Activated CD4-positive, alpha-beta T cell treated with anti-CD3 and anti-CD28 coated beads for 36 hours (primary cell): ENCODE data around the gene RIOK1. TPM values are rescaled to one million over a fixed set of nuclear protein-coding genes. Genes with fewer than 3 reads are reported as not detected.
"Not testable (repeated sequence)": the region's sequence is repeated elsewhere in the genome, so short reads cannot be mapped to it uniquely, and the experiment has no call there.

Source experiments
- ATAC-seq: fragments of 200-7000 bp; cut with Tn5 transposase; one replicate; pipeline ENCODE4 v1.10.0; 2021; ENCODE audit warnings: mild to moderate bottlenecking, moderate library complexity
- CTCF ChIA-PET: fragments of 350-600 bp; sonication (Branson Sonifier 250); formaldehyde crosslinking; loops from one replicate; lab custom pipeline; 2021; ENCODE audit warnings: antibody characterized with exemption; lab: Charles Lee
- POLR2A ChIA-PET: fragments of 350-600 bp; sonication (Branson Sonifier 250); formaldehyde crosslinking; loops from one replicate; lab custom pipeline; 2021; ENCODE audit warnings: antibody characterized with exemption, inconsistent platforms; lab: Charles Lee
- DNase-seq: peaks from one replicate; pipeline ENCODE4 v3.0.0-alpha.2; 2020
- H3K27ac Mint-ChIP-seq: one replicate; pipeline ENCODE4 v1.8.0; 2021; ENCODE audit warnings: mixed read lengths
- H3K27me3 Mint-ChIP-seq: one replicate; pipeline ENCODE4 v1.8.0; 2021; ENCODE audit warnings: mixed read lengths
- H3K36me3 Mint-ChIP-seq: one replicate; pipeline ENCODE4 v1.8.0; 2021; ENCODE audit warnings: low read depth, mixed read lengths
- H3K4me1 Mint-ChIP-seq: one replicate; pipeline ENCODE4 v1.8.0; 2021; ENCODE audit warnings: mixed read lengths
- H3K4me3 Mint-ChIP-seq: one replicate; pipeline ENCODE4 v1.8.0; 2021; ENCODE audit warnings: mild to moderate bottlenecking, moderate library complexity, mixed read lengths
- H3K9me3 Mint-ChIP-seq: one replicate; pipeline ENCODE4 v1.8.0; 2021; ENCODE audit warnings: low read depth, mixed read lengths
- intact Hi-C, 2 experiments: fragments of 100-400 bp; cut with DNase I in 1 of 2; cut with micrococcal nuclease in 1 of 2; formaldehyde crosslinking; loops; one replicate each; pipeline versions ENCODE4 v1.14.2 to v1.15.1; 2022 to 2024; cut with DNase I, micrococcal nuclease
- total RNA-seq, 2 experiments: library from RNA; stranded (reverse); gene quantifications; one replicate each; pipeline ENCODE4 v1.2.3, GENCODE V29; 2021

Gene RIOK1
- total RNA-seq, 2 experiments from 2014 or later: 37.3 to 39.6 TPM

DNA sequence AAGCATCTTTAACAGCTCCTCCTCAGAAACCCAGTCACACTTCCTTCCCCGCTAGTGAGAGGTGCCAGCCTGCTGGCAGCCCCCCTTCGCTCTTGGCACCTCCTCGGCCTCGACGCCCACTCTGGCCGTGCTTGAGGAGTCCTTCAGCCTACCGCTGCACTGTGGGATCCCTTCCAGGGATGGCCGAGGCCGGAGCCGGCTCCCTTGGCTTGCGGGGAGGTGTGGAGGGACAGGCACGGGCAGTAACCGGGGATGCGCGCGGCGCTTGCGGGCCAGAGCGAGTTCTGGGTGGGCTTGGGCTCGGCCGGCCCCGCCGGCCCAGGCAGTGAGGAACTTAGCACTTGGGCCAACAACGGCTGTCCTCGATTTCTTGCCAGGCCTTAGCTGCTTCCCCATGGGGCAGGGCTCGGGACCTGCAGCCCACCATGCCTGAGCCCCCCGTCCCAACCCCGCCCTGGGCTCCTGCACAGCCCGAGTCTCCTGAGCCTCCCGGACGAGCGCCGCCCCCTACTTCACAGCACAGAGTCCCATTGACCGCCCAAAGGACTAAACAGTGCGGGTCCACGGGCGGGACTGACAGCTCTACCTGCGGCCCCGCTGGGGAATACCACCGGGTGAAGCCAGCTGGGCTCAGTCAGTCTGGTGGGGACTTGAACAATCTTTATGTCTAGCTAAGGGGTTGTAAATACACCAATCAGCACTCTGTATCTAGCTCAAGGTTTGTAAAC is 51.6 kb downstream of the RIOK1 start:
- intact Hi-C loops: no loop called here
- no peaks in the 10 kb centered on the region for H3K36me3 Mint-ChIP-seq
- CTCF ChIA-PET: no interaction called here

DNA sequence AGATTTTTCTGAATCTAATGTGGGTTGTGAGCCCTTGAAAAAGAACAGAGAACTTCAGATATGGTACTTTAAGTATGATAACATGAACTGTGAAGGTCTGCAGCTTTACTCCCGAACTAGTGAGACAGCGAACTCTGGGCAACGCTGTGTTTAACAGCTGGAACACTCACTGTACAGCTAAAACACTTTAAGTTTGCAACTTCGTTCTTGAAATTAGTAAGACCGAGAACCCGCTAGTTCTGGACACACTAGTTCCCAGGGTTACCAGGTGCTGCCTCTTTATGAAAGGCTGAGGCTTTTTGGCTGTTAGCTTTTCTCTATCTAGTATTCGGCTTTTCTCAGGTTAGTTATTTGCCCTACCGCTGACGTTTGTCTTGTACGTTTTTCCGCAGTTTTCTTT is 52.9 kb downstream of the RIOK1 start:
- H3K9me3 Mint-ChIP-seq: peaks cover 2% of the 10 kb centered on the region
- peaks cover 16% of the 10 kb centered on the region for H3K4me1 Mint-ChIP-seq
- CTCF ChIA-PET: no interaction called here
- POLR2A ChIA-PET: interaction anchor here (0.6 kb wide), 1 partner anchor 18 kb away, joined by 4 read pairs; no protein-coding TSS in a partner anchor
- no peak overlapping the region for H3K4me3 Mint-ChIP-seq
- no peak overlapping the region for H3K27ac Mint-ChIP-seq
- ATAC-seq: no peak
- no peaks in the 10 kb centered on the region for H3K36me3 Mint-ChIP-seq
- intact Hi-C loops: no loop called here
- H3K27me3 Mint-ChIP-seq: peaks cover 4% of the 10 kb centered on the region
- DNase-seq: no peak

More for the DNA sequence above, 51.6 kb downstream of the RIOK1 start:
- Mint-ChIP-seq H3K9me3 (peaks cover 2% of the 10 kb centered on the region), H3K27ac (no peak overlapping the region), H3K27me3 (peaks cover 4% of the 10 kb centered on the region), H3K4me3 (no peak overlapping the region), H3K4me1 (peaks cover 16% of the 10 kb centered on the region)
- POLR2A ChIA-PET: interaction anchor here (0.6 kb wide), 2 partner anchors 174 to 406 kb away, joined by 4 to 6 read pairs; no protein-coding TSS in a partner anchor
- no peak for DNase-seq
- ATAC-seq: no peak

DNA sequence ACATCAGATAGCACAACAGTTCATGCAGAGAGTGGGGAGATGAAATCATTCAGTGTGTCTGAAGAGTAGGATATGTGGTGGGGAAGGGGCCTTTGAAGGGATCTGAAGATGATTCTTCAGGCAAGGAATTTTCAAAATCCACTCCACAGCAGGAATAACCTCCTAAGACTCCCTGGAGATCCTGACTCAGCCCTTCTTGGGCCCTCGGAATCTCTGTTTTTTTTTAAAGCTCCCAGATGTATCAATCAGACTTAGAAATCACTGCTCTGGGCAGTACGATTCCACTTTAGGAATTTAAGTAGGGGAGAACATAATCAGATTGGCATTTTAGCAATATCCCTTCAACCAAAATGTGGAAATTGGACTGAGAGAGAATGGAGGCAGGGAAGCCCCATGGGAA is 55.5 kb downstream of the RIOK1 start:
- Mint-ChIP-seq H3K4me3 (no peak overlapping the region), H3K27ac (no peak overlapping the region), H3K9me3 (peaks cover 2% of the 10 kb centered on the region), H3K27me3 (peaks cover 4% of the 10 kb centered on the region), H3K4me1 (peaks cover 4% of the 10 kb centered on the region), H3K36me3 (no peaks in the 10 kb centered on the region)
- DNase-seq (no peak), ATAC-seq (no peak)
- intact Hi-C loops: no loop called here
- CTCF ChIA-PET: no interaction called here
- POLR2A ChIA-PET: no interaction called here

DNA sequence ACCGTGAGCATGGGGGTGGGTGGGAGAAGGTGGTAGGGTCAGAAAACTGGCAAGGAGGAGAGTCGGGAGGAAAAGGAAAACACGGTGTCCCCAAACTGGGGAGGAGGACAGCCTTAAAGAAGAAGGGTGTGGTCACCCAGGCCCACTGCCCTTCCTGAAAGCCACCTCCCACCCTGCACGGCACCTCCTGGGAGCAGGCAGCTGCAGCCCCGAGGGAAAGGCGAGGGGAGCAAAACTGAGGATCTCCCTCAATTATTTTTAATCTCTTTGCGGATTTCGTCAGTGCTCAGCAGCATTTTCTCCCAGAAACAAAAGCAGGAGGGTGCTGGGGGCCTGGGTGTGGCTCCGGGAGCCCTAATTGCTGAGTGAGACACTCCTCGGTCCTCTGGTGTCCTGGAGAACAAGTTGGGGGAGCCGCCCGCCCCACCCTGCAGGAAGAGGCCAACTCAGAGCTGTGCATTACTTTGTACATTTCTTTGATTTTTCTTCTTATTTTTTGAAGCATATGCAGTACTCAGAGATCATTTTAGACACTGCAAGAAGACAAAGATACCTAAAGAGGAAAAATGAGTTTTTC is 56.4 kb downstream of the RIOK1 start:
- Mint-ChIP-seq H3K9me3 (peaks cover 2% of the 10 kb centered on the region), H3K4me3 (no peak overlapping the region), H3K27me3 (peaks cover 4% of the 10 kb centered on the region), H3K27ac (no peak overlapping the region), H3K36me3 (no peaks in the 10 kb centered on the region), H3K4me1 (no peaks in the 10 kb centered on the region)
- ATAC-seq (no peak), DNase-seq (no peak)
- intact Hi-C loops: no loop called here
- ChIA-PET POLR2A (no interaction called here), CTCF (interaction anchor here (0.7 kb wide), 1 partner anchor 225 kb away, joined by 4 read pairs; no protein-coding TSS in a partner anchor)

DNA sequence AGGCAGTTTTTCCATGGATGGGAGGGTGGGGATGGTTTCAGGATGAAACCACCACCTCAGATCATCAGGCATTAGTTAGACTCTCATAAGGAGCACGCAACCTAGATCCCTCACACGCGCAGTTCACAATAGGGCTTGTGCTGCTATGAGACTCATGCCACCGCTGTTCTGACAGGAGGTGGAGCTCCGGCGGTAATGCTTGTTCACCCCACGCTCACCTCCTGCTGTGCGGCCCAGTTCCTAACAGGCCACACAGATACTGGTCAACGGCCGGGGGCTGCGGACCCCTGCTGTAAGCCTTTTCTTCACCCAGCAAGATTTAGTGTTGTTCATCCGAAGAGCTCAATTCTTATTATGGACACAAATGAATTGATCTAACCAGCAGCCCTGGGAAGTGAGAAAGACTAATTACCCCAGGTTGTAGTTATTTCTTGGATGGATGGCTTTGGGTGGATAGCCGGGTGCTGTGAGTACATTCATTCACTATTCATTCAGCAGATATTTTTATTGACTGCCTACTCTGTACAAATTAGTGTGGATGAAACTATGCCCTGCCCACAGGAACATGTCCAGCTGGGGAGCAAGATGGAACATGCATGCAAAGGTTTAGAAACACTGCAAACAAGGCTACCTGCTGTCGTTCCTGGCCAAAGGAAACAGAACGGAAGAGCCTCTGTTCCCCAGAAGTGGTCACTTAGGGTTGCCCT is 57.2 kb downstream of the RIOK1 start:
- CTCF ChIA-PET: interaction anchor here (0.7 kb wide), 1 partner anchor 224 kb away, joined by 4 read pairs; no protein-coding TSS in a partner anchor

DNA sequence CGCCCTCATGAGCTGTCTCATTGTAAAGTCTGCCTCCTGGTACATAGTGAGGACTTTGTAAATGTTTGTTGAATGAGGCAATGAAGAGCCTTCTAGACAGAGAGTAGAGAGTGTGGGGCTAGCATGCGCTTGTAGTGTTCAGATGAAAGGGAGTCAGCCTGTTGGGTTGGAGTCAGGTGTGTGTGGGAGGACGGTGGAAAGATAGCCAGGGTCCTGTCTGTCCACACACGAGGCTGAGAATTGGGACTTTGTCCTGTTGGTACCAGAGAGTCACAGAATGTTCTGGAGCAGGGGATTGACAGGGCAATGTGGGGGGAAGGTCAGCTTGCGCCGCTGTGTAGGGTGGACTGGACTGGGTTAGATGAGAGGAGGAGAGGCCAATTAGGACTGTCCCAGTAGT is 58.6 kb downstream of the RIOK1 start:
- DNase-seq (no peak), ATAC-seq (no peak)
- no peaks in the 10 kb centered on the region for H3K9me3 Mint-ChIP-seq
- CTCF ChIA-PET: no interaction called here
- intact Hi-C loops: no loop called here
- H3K36me3 Mint-ChIP-seq: no peaks in the 10 kb centered on the region
- H3K27ac Mint-ChIP-seq: no peak overlapping the region
- H3K4me3 Mint-ChIP-seq: no peak overlapping the region
- peaks cover 6% of the 10 kb centered on the region for H3K27me3 Mint-ChIP-seq
- POLR2A ChIA-PET: no interaction called here
- no peaks in the 10 kb centered on the region for H3K4me1 Mint-ChIP-seq

More for the DNA sequence above, 57.2 kb downstream of the RIOK1 start:
- Mint-ChIP-seq H3K4me1 (no peaks in the 10 kb centered on the region), H3K4me3 (no peak overlapping the region), H3K27ac (no peak overlapping the region), H3K9me3 (peaks cover 2% of the 10 kb centered on the region), H3K36me3 (no peaks in the 10 kb centered on the region), H3K27me3 (peaks cover 4% of the 10 kb centered on the region)
- POLR2A ChIA-PET: no interaction called here
- no peak for ATAC-seq
- intact Hi-C loops: no loop called here
- DNase-seq: no peak

DNA sequence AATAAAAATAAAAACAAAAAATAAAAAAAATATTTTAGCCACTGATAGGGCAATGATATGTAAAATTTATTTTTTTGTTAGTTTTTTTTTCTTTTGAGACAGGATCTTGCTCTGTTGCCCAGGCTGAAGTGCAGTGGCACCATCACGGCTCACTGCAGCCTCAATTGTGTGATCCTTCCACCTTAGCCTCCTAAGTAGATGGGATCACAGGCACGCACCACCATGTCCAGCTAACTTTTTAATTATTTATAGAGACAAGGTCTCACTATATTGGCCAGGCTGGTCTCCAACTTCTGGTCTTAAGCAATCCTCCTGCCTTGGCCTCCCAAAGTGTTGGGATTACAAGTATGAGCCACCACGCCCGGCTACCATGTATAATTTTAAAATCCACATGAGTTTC is 59.4 kb downstream of the RIOK1 start:
- ChIA-PET CTCF (no interaction called here), POLR2A (no interaction called here)
- DNase-seq: no peak
- H3K4me1 Mint-ChIP-seq: no peaks in the 10 kb centered on the region
- H3K27ac Mint-ChIP-seq: no peak overlapping the region
- no peaks in the 10 kb centered on the region for H3K9me3 Mint-ChIP-seq
- H3K27me3 Mint-ChIP-seq: peaks cover 6% of the 10 kb centered on the region
- no peak overlapping the region for H3K4me3 Mint-ChIP-seq
- no peak for ATAC-seq
- H3K36me3 Mint-ChIP-seq: no peaks in the 10 kb centered on the region
- intact Hi-C loops: no loop called here

DNA sequence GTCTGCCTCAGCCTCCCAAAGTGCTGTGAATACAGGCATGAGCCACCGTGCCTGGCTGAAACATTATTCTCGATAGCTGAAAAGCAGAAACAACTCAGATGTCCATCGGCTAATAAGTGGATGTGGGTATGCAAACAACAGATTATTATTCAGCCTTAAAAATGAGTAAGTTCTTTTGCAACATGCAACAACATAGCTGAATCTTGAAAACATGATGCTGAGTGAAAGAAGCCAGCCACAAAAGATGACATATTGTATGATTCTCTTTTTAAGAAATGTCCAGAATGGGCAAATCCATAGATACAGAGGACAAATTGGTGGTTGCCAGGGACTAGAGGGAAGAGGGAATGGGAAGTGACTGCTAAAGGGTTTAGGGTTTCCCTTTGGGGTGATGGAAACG is 61.7 kb downstream of the RIOK1 start:
- Mint-ChIP-seq H3K4me1 (no peaks in the 10 kb centered on the region), H3K36me3 (no peaks in the 10 kb centered on the region), H3K27ac (no peak overlapping the region), H3K9me3 (no peaks in the 10 kb centered on the region), H3K4me3 (no peak overlapping the region), H3K27me3 (peaks cover 2% of the 10 kb centered on the region)
- ATAC-seq (no peak), DNase-seq (no peak)
- CTCF ChIA-PET: no interaction called here
- POLR2A ChIA-PET: no interaction called here
- intact Hi-C loops: no loop called here

DNA sequence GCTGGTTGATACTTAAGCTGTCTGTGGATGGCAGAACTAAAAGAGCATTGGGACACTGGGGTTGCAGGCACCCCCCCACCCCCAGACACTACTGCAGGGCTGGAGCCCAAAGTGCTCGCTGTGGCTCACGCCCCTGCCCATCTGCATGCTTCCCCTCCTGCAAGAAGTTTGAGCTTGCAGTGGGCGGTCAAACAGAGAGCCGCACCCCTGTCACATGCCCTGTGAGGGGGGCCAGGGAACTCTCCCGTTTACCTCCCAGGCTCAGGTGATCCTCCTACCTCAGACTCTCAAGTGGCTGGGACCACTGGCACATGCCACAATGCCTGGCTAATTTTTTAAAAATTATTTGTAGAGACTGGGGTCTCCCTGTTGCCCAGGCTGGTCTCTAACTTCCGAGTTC is 63.3 kb downstream of the RIOK1 start:
- POLR2A ChIA-PET: no interaction called here
- CTCF ChIA-PET: no interaction called here
- H3K9me3 Mint-ChIP-seq: no peaks in the 10 kb centered on the region
- ATAC-seq (no peak), DNase-seq (no peak)
- peaks cover 2% of the 10 kb centered on the region for H3K27me3 Mint-ChIP-seq
- H3K4me1 Mint-ChIP-seq: no peaks in the 10 kb centered on the region
- H3K4me3 Mint-ChIP-seq: no peak overlapping the region
- no peak overlapping the region for H3K27ac Mint-ChIP-seq
- H3K36me3 Mint-ChIP-seq: no peaks in the 10 kb centered on the region
- intact Hi-C loops: no loop called here

DNA sequence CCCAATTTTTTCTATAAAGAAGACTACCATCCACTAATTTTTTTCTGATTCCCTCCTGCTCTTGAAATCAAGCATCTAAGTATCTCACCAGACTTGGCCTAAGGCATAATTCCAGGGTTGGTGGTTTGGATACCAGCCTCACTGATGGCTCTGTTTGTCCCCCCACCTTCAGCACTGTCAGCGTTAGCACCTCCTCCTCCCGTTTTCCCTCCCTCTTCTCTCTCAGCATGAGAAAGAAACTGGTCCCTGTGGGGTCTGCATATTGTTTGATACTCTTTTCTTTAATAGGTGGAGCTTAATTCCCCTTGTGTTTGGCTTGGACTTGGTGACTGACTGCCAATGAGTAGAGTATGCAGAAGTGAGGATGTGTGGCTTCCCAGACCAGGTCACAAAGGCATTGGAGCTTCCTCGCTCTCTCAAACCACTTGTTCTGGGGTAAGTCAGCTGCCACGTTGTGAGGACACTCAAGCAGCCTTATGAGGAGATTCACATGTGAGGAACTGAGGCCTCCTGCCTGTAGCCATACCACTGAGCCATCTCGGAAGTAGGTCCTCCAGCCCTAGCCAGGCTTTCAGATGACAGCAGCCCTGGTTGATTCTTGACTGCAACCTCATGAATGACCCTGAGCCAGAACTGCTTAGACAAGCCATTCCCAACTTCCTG is 65.2 kb downstream of the RIOK1 start:
- ChIA-PET CTCF (interaction anchor here (0.8 to 1.0 kb wide), 2 partner anchors 13 to 195 kb away, joined by 3 to 4 read pairs; no protein-coding TSS in a partner anchor), POLR2A (no interaction called here)
- Mint-ChIP-seq H3K27me3 (peaks cover 2% of the 10 kb centered on the region), H3K4me1 (no peaks in the 10 kb centered on the region), H3K27ac (no peak overlapping the region), H3K4me3 (no peak overlapping the region), H3K36me3 (no peaks in the 10 kb centered on the region), H3K9me3 (no peaks in the 10 kb centered on the region)
- DNase-seq (no peak), ATAC-seq (no peak)
- intact Hi-C loops: no loop called here

DNA sequence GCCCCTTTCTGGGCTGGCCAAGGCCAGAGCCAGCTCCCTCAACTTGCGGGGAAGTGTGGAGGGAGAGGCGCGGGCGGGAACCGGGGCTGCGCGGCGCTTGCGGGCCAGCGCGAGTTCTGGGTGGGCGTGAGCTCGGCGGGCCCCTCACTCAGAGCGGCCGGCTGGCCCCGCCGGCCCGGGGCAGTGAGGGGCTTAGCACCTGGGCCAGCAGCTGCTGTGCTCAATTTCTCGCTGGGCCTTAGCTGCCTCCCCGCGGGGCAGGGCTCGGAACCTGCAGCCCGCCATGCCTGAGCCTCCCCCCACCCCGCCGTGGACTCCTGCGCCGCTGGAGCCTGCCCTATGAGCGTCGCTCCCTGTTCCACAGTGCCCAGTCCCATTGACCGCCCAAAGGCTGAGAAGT is 66.7 kb downstream of the RIOK1 start:
- H3K27me3 Mint-ChIP-seq, POLR2A ChIA-PET, intact Hi-C loops, H3K4me3 Mint-ChIP-seq, H3K4me1 Mint-ChIP-seq, H3K36me3 Mint-ChIP-seq, CTCF ChIA-PET, H3K27ac Mint-ChIP-seq, H3K9me3 Mint-ChIP-seq, DNase-seq, ATAC-seq: not testable (repeated sequence)
